Measurements from ENCODE around the gene DOCK6.

DNA sequence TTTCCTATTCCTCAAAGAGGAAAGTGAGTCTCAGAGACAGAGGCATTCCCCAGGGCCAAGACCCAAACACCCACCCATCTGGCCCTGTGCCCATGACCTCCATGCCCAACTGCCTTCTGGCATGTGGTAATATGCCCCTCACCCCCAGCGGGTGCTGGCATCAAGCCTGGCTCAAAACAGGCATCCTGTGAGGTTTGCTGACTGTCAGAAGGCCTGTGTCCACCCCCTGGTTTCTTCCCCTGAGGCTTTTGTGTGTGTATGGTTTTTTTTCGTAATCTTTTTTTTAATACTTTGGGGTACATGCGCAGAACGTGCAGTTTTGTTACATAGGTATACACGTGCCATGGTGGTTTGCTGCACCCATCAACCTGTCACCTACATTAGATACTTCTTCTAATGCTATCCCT lies 57.4 kb downstream of the DOCK6 start:
- TF ChIP-seq POLR2AphosphoS5 (IDR thresholded peaks at IDR 0.05; ENCODE audit: low read depth, low read length) (no peak), TAF1 (IDR thresholded peaks at IDR 0.05; ENCODE audit: borderline replicate concordance, insufficient read depth, low read length) (no peak), SIN3A (IDR thresholded peaks at IDR 0.05; ENCODE audit: borderline replicate concordance, insufficient read depth, low read length) (no peak), FOXP2 (optimal IDR thresholded peaks at IDR 0.05; ENCODE audit: borderline replicate concordance, extremely low read depth, extremely low read length, insufficient read depth) (no peak)
- TF ChIP-seq, protein P1, sequence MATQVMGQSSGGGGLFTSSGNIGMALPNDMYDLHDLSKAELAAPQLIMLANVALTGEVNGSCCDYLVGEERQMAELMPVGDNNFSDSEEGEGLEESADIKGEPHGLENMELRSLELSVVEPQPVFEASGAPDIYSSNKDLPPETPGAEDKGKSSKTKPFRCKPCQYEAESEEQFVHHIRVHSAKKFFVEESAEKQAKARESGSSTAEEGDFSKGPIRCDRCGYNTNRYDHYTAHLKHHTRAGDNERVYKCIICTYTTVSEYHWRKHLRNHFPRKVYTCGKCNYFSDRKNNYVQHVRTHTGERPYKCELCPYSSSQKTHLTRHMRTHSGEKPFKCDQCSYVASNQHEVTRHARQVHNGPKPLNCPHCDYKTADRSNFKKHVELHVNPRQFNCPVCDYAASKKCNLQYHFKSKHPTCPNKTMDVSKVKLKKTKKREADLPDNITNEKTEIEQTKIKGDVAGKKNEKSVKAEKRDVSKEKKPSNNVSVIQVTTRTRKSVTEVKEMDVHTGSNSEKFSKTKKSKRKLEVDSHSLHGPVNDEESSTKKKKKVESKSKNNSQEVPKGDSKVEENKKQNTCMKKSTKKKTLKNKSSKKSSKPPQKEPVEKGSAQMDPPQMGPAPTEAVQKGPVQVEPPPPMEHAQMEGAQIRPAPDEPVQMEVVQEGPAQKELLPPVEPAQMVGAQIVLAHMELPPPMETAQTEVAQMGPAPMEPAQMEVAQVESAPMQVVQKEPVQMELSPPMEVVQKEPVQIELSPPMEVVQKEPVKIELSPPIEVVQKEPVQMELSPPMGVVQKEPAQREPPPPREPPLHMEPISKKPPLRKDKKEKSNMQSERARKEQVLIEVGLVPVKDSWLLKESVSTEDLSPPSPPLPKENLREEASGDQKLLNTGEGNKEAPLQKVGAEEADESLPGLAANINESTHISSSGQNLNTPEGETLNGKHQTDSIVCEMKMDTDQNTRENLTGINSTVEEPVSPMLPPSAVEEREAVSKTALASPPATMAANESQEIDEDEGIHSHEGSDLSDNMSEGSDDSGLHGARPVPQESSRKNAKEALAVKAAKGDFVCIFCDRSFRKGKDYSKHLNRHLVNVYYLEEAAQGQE (IDR thresholded peaks at IDR 0.05; ENCODE audit: insufficient read depth in 1 of 2, low read depth in 2 of 2, low read length in 2 of 2), result no peak
